Panc1 (cell line): ENCODE results near the gene TSC1. TPM values are rescaled to one million over a fixed set of nuclear protein-coding genes. Genes with fewer than 3 reads are reported as not detected.

ENCODE experiments used
- ATAC-seq: fragments of 200-7000 bp; cut with Tn5 transposase; 2 replicates; pipeline ENCODE4 v1.9.1; 2020; ENCODE audit warnings: mild to moderate bottlenecking, moderate library complexity
- BruUV-seq: library from RNA; stranded (reverse); fragments of 400-500 nt; replicated peaks from 2 replicates; lab custom pipeline; 2021; lab: Mats Ljungman, UMichigan
- CTCF ChIA-PET: fragments of 300-600 bp; sonication (Branson Sonifier 250); formaldehyde crosslinking; loops from one replicate; lab custom pipeline; 2022; ENCODE audit warnings: antibody characterized with exemption; lab: Charles Lee
- POLR2A ChIA-PET: fragments of 300-600 bp; sonication (Branson Sonifier 250); formaldehyde crosslinking; loops from one replicate; lab custom pipeline; 2022; ENCODE audit warnings: antibody characterized with exemption; lab: Charles Lee
- DNase-seq: peaks from one replicate; pipeline ENCODE4 v3.0.0-alpha.2; 2010; ENCODE audit warnings: low read depth, low spot score
- H3K27ac ChIP-seq: 2 replicates; pipeline ENCODE4 v1.5.1; 2011; ENCODE audit warnings: mild to moderate bottlenecking, low read length, inconsistent platforms
- H3K27me3 ChIP-seq: fragments of 200-500 bp; sonication (Bioruptor generic); 2 replicates; pipeline ENCODE4 v1.6.0; 2014; ENCODE audit warnings: low read length, inconsistent platforms; ENCODE audit not compliant: control insufficient read depth, insufficient read depth
- H3K36me3 ChIP-seq: fragments of 200-500 bp; sonication (Bioruptor generic); 2 replicates; pipeline ENCODE4 v1.5.1; 2014; ENCODE audit warnings: inconsistent platforms, mild to moderate bottlenecking, low read length, moderate library complexity; ENCODE audit not compliant: control insufficient read depth, insufficient read depth
- H3K4me1 ChIP-seq: 2 replicates; pipeline ENCODE4 v1.5.1; 2011; ENCODE audit warnings: inconsistent platforms, mild to moderate bottlenecking, low read length, moderate library complexity; ENCODE audit not compliant: control insufficient read depth, insufficient read depth
- H3K4me3 ChIP-seq, 2 experiments: 2 replicates each; pipeline ENCODE4 v1.5.1; 2011 to 2012; ENCODE audit warnings: low read depth in 2 of 2, low read length in 2 of 2, mild to moderate bottlenecking in 2 of 2, inconsistent platforms in 1 of 2, moderate library complexity in 1 of 2
- H3K9me3 ChIP-seq: fragments of 200-500 bp; sonication (Bioruptor generic); 2 replicates; pipeline ENCODE4 v1.5.1; 2014; ENCODE audit warnings: low read depth, mild to moderate bottlenecking, inconsistent platforms, low read length, moderate library complexity; ENCODE audit not compliant: control insufficient read depth, insufficient read depth
- CTCF ChIP-seq: fragments of 450-650 bp; IDR thresholded peaks from 2 replicates; pipeline ENCODE4 v1.5.1; 2017; ENCODE audit warnings: mild to moderate bottlenecking
- POLR2AphosphoS5 ChIP-seq: IDR thresholded peaks from 2 replicates; pipeline ENCODE4 v1.6.1; 2012; ENCODE audit warnings: mild to moderate bottlenecking, low read depth, low read length, moderate library complexity
- REST ChIP-seq, 2 experiments: IDR thresholded peaks; 2 replicates each; pipeline ENCODE4 v1.6.1; 2011 to 2012; ENCODE audit warnings: low read depth in 2 of 2, control low read depth in 1 of 2, low read length in 1 of 2, mild to moderate bottlenecking in 1 of 2, moderate library complexity in 1 of 2; ENCODE audit not compliant: insufficient read depth in 1 of 2
- SIN3A ChIP-seq: IDR thresholded peaks from 2 replicates; pipeline ENCODE4 v1.6.1; 2012; ENCODE audit warnings: low read depth, mild to moderate bottlenecking, low read length, moderate library complexity, borderline replicate concordance; ENCODE audit not compliant: insufficient read depth
- TCF7L2 ChIP-seq: IDR thresholded peaks from 2 replicates; pipeline ENCODE4 v1.6.1; 2011; ENCODE audit warnings: mild to moderate bottlenecking, low read depth, low read length, inconsistent platforms
- in situ Hi-C: cut with HindIII; loops from 2 replicates; pipeline ENCODE4 v1.10.0; 2016; ENCODE audit warnings: low sequenced_read_pairs, low pct_unique_long_range_greater_than_20kb
- intact Hi-C: fragments of 100-400 bp; cut with micrococcal nuclease; formaldehyde crosslinking; loops from one replicate; pipeline ENCODE4 v1.10.0; 2022; ENCODE audit not compliant: unreplicated experiment
- total RNA-seq: library from RNA; stranded (reverse); gene quantifications from one replicate; pipeline ENCODE4 v1.2.1, GENCODE V29; 2021; ENCODE audit not compliant: unreplicated experiment

TSC1 gene
- total RNA-seq, 1 experiment from 2014 or later: 27.4 TPM

- Histone ChIP-seq H3K4me3 (peak within 1 kb of the TSS; percentile 92 to 95), H3K27ac (peak within 1 kb of the TSS; percentile 81), H3K4me1 (peaks cover 6% of the 10 kb centered on the region), H3K9me3 (no peaks in the 10 kb centered on the region), H3K27me3 (no peaks in the 10 kb centered on the region), H3K36me3 (no peaks in the 10 kb centered on the region; the same call in 1 of the 2 replicates)
- intact Hi-C loops: no loop called here
- in situ Hi-C loops: no loop called here
- TF ChIP-seq CTCF (no peak), REST (IDR thresholded peaks at IDR 0.05; ENCODE audit: insufficient read depth in 1 of 2, low read depth in 2 of 2, low read length in 1 of 2) (no peak), TCF7L2 (no peak), POLR2AphosphoS5 (no peak), SIN3A (no peak)
- POLR2A ChIA-PET: interaction anchor here (0.7 kb wide), 1 partner anchor 37 kb away, joined by 5 read pairs; no protein-coding TSS in a partner anchor
- DNase-seq (no peak), ATAC-seq (peak; percentile 85)
- CTCF ChIA-PET: no interaction called here
- no TSS peak for BruUV-seq
Measured at GRCh38 chr9:132878695-132879456, 65.5 kb downstream of the TSC1 start, which contains the start of gene SPACA9. SPACA9 (plus strand) TSS chr9:132878898; CDS start chr9:132883948, 5,050 bp downstream.

- peak within 1 kb of the TSS; percentile 92 to 95 for H3K4me3 ChIP-seq
- no peaks in the 10 kb centered on the region for H3K27me3 ChIP-seq
- BruUV-seq: no TSS peak
- CTCF ChIA-PET: no interaction called here
- in situ Hi-C loops (no loop called here), intact Hi-C loops (no loop called here)
- DNase-seq: no peak
- POLR2A ChIA-PET: no interaction called here
- TF ChIP-seq POLR2AphosphoS5 (no peak), TCF7L2 (no peak), SIN3A (peak; percentile 90), REST (IDR thresholded peaks at IDR 0.05; ENCODE audit: insufficient read depth in 1 of 2, low read depth in 2 of 2, low read length in 1 of 2) (no peak), CTCF (no peak)
- H3K9me3 ChIP-seq: no peaks in the 10 kb centered on the region
- peaks cover 6% of the 10 kb centered on the region for H3K4me1 ChIP-seq
- H3K36me3 ChIP-seq: no peaks in the 10 kb centered on the region; the same call in 1 of the 2 replicates
- peak within 1 kb of the TSS; percentile 81 for H3K27ac ChIP-seq
- peak; percentile 92 for ATAC-seq
Measured at GRCh38 chr9:132877824-132878694, 66.4 kb downstream of the TSC1 start, which contains the start of gene AK8. AK8 (minus strand) TSS chr9:132878284; CDS start chr9:132878255, 29 bp downstream.
